CD4-positive, alpha-beta T cell treated with Interleukin-1 beta for 1 hour (primary cell): Measurements from ENCODE around the gene LDB2.
"Not testable (repeated sequence)": the region's sequence is repeated elsewhere in the genome, so short reads cannot be mapped to it uniquely, and the experiment has no call there.

Experiments used
- DNase-seq, 2 donors: peaks; one replicate each; pipeline ENCODE4 v3.0.0-alpha.2; 2020 to 2022

The LDB2 gene

DNA sequence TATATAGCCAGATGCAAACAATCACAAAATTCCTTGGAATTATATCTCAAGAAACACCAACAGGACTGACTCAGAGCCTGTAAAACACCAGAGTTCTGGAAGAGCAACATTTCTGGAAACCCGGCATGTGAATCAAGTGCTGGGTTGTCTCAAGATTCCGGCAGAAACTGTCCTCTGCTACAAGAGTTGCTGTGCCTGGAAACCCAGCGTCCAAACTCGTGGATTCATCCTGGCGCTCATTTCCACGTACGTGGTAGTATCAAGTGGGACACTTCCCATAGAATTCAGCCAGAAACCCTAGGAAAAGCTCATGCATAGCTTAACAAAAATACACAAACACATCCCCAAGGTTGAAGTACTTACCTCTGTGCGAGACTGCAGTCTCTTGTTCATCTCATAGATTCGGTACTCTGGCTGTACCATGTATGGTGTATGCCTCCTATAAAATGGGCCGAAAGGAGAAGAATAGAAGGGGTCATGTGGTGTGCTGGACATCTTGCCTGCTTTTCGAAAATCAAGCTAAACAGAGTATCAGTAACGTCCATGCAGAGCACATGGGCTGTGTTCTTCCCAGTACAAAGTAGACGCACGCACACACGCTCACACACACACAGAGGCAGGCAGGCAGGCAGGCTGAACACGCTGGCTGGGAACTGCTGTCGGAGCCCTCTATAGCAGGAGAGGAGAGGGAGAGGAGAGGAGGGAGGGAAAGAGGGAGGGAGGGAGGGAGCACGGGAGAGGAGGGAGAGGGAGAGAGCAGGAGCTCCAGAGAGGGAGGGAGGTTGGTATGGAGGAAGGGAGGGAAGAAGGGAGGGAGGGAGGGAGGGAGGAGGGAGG lies at the start of gene LDB2:
Gene LDB2, minus strand, starts transcription at position 655 of the 837 bp plus-strand sequence.
- DNase-seq, result no peak

DNA sequence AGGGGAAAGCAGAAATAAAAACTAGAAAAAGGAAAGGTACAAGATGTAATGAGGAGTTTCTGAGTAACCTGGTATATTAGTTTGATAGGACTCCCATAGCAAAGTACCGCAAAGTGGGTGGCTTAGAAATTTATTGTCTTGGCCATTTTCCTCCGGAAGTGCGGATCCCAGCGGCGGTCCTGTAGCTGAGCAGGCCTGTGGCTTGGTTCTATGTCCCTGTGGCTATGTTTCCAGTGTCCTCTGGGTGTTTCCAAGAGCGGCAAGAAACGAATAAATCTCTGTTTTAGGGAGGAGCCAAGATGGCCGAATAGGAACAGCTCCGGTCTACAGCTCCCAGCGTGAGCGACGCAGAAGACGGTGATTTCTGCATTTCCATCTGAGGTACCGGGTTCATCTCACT lies 44.0 kb upstream of the LDB2 start:
- no peak for DNase-seq

DNA sequence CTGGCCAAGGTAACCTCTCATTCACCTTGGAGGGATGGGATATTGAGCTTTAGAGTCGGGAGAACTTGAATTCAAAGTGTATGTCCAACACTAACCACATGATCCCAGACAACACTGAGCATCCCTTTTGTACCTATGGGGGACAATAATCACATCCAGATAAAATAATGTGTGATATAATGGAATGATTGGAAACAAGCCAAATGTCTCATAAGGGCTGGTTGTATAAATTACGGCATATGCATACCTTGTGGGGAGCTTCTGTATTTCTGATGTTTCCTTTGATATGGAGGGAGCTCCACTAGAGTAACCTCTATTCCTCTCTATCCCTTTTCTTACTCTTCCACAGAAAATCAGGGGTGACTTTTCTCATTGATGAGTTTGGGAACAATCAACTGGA lies 40.7 kb upstream of the LDB2 start:
- no peak for DNase-seq

DNA sequence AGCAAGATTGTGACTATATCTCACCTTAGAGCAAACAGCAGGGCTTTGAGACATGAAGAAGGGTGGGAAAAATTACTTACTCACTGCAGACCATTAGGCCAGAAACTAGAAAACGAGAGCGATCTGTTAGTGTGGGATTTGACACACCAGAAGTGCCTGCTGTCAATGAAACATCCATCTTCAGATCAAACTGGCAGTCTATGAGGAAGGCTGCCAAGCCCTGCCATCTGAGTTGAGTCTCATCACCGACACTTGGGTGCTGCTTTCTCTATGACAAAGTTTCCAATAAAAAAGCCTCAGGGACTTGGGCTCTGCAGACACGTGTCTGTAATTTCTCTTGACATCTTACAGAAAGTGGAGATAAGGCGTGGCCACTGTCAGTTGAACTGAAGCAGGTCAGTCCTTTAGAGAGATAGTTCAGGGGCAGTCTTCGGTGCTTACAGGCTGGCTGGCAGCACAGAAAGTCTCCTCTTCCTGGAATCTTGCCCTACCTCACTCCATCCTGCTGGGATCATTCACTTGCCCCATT lies 40.1 kb upstream of the LDB2 start:
- no peak for DNase-seq

DNA sequence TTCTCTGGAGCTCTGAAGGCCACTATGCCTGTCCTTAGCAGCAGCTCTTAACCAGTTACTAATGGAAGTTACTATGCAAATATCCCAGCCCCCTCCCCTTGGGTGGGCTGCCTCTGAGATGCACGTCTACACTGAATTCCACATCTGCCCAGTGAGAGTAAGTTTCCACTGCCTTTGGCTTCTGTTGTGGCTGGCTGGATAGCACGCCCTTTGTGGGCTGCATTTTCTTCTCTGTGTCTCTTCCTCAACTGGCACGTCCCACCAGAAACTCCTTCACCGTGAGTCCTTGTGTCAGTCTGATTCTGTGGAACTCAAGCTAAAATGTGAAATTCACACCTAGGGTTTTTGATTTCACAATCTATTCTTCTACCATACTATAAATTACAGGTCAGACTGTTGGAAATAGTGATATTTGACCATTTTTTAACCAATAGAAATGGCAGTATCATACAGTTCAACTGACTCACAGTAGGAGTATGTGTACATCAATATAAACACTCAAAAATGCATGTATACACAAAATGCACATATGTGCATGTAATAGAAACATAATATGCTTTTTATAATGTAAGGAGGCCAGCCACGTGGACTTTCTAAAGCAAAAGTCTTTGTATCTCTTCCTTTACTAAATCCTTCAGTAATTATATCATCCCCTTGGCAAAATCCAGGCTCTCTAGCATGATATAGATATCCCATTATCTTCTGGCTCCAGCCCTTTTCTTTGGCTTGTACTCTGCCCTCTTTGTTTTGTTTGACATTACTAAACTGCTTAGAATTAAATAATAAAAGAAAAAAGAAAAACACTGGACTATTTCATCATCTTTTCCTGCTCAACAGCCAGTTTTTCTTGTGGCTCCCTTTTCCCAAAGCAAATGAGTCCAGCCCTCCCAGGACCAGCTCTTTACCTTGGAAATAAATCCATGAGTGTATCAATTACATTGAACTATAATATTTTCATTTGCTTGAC lies 33.2 kb upstream of the LDB2 start:
- DNase-seq, result no peak

DNA sequence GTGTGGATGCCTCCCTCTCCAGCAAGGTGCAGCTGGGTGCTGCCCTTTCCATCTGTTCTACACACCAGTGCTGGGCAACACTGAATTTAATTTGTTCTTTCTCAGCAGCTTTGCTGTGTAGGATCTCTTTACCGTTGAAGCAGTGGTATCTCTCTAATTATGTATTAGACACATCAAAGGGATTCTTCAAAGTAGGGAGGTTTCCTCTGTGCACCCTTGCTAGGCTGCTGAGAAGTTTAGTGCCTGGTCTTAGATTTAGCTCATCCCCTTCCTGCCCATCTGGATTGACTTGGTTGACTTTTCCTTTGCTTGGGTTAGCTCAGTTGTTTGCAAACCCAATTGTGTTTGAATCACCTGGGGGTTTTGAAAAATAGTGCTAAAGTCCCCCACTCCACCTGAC lies 27.8 kb upstream of the LDB2 start:
- no peak for DNase-seq

DNA sequence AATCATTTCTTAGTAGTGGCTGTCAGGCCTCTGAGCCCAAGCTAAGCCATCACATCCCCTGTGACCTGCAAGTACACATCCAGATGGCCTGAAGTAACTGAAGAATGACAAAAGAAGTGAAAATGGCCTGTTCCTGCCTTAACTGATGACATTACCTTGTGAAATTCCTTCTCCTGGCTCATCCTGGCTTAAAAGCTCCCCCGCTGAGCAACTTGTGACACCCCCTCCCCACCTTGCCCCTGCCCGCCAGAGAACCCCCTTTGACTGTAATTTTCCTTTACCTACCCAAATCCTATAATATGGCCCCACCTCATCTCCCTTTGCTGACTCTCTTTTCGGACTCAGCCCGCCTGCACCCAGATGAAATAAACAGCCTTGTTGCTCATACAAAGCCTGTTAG lies 20.3 kb upstream of the LDB2 start:
- DNase-seq, result not testable (repeated sequence)

DNA sequence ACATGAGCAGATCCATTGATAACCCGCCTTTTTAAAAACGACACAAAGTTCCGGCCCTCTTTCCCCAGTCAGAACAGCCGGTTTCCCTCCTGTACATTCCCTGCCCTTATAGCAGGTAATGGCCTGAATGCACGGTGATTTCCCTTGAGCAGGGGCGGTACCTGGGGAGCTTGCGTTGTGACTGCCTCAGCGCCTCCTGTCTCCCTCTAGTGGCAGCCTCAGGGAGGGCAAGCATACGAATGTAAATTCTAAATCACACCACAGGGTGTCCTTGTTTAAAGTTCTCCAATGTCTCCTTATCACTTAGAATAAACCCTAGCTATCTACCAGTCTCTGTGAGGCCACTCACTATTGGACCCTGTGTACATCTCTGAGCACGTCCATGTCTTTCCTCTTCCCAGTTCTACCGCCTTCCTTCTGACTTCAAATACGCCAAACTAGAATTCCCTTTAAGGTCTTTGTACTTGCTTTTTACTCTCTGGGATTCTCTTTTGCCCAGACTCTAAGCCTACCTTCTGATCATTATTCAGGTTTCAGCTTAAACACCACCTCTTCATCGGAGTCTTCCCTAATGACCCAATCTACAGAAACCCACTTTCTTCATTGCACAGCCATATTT lies 18.4 kb upstream of the LDB2 start:
- DNase-seq, result peak; percentile 62 to 71

DNA sequence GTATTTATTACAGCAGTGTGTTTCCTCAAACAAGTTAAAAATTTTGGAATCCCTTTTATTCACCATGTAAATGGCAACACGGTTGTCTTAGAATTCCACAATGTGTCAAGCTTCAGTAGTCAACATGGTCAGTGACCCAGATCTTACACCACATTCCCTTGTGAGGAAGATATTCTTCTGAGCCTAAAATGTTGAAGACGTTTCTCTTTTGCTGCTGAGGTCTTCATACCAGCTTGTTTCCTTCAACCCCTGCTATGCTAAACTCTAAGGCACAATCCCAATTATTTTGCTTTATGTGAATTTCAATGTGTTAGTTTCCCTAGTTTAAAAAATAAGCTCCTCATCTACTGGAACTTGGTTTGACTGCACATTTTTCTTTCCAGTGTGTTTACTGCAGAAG lies 17.6 kb upstream of the LDB2 start:
- DNase-seq, result no peak

DNA sequence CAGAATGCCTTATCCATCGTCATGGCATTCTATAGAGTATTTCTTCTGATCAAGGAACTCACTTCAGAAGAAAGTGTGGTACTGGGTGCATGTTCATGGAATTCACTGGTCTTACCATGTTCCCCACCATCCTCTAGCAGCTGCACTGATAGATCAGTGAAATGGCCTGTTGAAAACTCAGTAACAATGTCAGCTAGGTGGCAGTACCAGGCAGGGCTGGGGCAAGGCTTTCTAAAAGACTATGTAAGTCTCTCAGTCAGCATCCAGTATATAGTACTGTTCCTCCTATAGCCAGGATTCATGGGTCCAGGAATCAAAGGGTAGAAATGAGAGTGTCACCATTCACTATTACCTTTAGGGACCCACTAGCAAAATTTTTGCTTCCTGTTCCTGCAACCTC lies 15.8 kb upstream of the LDB2 start:
- no peak for DNase-seq

DNA sequence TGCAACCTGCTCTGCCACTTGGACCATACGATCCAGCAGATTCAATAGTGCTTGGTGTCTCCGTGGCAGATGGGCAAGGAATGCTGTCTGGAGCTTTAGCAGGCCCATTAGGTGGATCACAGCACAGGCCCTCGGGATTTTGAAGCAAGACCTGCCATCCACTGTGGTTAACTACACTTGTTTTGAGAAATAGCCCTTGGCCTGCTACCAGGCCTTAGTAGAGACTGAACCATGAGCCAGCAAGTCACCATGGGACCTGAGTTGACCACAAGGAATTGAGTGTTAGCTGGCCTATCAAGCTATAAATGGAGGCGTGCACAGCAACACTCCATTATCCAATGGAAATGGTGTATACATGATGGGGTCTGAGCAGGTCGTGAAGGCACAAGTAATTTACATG lies 14.5 kb upstream of the LDB2 start:
- no peak for DNase-seq

DNA sequence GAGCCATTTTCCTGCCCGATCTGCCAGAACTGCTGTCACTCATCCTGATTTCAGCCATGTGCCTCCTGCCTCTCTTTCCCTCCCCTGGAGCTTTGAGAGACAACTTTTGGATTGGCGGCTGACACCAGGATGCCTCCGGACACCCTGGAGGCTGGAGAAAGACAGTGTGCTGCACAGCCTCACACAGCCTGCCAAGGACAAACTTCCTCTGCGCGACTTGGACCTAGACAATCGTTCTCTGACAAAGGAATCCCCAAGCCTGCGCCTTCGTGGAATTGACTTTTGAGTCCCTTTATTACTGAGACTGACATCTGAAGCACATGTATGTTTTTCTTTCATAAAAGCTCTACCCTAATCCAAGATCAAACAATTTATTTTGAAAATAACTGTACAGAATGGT lies 10.8 kb upstream of the LDB2 start:
- no peak for DNase-seq

DNA sequence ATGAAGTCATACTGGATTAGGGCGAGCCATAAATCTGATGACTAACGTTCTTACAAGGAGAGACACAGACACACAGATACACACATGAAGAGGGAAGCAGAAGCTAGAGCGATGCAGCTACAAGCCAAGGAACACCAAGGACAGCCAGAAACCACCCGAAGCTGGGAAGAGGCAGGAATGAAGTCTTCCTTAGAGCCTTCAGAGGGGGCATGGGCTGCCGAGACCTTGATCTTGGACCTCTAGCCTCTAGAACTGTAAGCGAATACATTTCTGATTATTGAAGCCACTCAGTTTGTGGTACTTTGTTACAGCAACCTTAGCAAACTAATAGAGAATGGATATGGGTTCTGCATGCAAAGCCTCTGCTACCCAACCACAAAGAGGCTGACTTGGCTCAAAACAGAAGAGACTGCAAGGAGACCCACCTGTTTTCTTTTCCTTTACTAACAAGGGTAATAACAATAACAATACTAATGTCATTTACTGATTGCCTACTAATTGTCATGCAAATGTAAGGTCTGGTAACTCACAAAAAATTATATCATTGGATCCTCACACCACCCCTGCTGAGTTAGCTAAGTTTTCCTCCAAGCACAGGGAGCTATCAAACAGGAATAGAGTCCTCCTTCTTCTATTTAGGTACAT lies 10.1 kb upstream of the LDB2 start:
- no peak for DNase-seq

DNA sequence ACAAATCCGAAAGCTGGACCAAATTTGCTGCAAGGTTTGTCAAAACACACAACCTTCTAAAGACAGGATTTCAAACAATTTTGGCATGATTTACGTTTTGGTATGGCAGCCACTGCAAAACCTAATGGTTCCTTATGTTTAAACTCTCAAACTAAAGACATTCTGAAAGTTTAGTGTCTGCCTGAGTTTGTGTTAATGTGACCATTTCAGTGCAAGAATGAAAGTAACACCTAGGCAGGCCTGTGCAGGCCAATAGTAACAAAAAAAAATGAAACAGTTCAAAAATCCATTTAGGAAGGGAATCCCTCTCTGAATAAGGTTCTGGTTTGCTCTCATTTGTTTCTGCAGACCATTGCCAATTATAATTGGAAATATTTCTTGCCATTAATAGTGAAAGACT lies 1.9 kb upstream of the LDB2 start:
- no peak for DNase-seq

DNA sequence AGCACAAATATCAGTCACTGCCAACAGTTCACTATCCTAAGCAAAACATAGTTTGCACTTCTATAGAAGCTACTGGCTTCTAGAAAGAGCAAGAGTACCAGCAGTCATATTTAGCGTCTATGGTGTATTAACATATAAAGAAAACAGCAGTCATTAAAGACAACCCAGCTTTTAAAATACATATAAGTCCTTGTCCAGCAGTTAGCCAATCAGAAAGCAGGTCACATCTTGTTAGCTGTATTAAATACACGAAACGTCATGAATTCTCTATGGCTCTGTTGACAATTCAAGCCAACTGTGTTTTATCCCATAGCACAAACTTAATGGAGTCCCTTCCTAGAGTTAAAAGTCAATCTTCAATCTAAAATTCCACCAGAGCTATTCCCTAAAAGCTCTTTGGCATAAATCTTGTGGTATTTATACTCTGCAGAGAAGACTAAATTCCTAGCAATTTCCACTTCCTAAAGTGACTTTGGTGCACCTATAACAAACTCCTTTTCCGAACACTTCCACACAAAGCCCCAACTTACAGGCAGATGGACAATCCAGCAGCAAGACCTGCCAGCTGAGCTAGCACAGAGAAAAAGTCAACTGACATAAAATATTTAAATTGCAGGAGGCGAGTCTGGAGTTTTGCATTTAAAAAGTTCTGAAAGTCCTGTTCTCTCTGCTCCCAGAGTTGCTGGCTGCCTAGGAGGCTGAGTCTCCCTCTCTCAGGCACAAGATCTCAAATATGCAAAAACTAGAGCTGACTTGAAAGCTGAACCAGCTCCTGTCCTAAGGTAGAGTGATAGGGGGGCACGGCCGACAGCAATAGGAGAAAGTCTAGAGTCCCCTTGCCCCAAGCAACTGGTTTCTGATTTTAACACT lies 1.3 kb downstream of the LDB2 start:
- no peak for DNase-seq

DNA sequence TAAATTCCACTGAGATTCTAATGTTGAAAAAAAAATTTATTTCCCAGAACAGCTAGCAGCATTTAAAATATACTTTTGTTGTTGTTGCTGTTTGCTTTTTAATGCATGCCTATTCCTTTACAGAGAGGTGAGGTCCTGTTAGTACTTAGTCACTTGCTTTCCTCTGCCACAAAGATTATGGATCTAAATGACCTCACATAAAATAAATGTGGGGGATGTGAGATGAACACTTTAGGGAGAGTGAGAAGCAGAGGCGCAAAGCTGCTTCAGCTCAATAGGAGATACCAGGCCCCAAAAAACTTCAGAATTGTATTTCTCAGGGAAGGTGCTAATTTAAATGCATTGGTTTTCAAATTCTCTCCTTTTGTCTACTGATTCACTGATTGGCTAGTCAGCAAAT lies 4.0 kb downstream of the LDB2 start:
- DNase-seq, result no peak

DNA sequence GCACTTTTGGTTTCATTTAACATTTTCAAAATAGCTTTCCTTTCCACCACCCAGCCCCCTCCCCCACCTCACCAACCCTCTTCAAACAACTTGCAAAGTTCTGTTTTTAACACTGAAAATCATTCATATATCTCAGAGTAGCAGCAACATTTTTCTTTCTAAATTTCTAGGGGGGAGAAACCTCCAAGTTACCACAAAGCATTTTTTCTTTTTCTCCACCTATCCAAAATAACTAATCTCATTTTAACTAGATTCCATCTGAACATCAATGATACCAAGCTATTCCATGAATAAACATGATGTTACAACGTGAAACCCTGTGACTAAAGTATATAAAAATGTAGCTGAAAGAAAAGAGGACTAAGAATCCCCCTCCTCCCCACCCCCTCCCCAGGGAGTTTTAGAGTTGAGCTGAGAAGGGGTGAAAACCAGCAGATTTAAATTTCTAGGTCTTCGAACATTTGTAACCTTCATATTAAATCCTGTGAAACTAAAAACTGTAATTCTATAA lies 5.2 kb downstream of the LDB2 start:
- DNase-seq, result no peak

DNA sequence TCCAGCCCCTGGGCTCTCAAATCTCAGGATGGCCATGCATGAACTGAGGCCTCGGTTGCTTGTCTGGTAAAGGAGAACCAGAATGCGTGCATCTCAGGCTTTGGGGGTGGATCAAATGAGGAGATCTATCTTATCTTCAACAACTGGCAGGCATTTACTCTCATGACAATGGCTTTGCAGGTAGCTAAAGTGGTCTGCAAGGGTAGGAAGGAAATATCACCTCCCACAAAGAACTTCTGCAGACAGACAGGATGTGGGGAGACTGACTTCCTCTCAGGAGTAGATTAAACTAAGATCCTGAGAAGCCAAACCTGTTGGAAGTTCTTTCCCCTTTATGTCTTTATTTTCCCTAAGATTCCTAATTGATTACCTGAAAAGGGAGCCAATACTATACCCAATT lies 7.8 kb downstream of the LDB2 start:
- DNase-seq, result peak in 1 of 2 donors; percentile 11

DNA sequence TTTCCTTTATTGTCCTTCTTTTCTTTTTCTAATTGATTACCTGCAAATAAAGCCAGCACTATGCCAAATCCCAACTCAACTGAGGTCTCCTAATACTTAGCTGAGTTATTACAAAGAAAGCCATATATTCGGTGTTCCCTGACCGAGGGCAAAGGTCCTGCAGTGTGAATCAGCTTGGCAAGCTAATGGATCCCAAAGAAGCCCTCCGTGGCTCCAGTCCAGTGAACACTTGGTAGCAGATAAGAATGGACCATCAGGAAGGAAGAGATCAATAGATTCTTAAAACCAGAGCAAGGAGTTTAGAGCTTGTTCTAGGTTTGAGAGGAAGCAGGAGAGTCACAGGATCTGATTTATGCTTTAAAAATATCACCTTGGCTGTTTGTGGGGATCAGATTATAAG lies 8.5 kb downstream of the LDB2 start:
- no peak for DNase-seq

DNA sequence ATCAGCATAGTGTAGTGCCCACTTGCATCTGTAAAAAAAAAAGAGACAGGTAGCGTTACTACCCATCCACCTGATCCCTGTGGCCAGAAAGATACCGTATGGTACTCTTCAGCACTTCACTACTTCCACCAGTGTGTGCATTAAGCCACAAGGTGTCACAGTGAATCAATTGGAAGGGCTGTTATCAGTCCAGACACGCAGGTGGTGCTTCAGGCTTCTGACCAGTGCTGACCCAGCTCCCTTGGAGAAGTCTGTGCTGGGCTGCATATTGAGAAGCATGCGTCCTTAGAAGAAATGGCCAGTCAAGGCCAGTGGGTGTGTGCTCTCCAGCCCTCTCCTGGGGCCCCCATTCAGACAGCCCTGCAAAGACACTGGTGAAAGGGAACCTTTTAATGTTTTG lies 10.6 kb downstream of the LDB2 start:
- DNase-seq, result no peak

DNA sequence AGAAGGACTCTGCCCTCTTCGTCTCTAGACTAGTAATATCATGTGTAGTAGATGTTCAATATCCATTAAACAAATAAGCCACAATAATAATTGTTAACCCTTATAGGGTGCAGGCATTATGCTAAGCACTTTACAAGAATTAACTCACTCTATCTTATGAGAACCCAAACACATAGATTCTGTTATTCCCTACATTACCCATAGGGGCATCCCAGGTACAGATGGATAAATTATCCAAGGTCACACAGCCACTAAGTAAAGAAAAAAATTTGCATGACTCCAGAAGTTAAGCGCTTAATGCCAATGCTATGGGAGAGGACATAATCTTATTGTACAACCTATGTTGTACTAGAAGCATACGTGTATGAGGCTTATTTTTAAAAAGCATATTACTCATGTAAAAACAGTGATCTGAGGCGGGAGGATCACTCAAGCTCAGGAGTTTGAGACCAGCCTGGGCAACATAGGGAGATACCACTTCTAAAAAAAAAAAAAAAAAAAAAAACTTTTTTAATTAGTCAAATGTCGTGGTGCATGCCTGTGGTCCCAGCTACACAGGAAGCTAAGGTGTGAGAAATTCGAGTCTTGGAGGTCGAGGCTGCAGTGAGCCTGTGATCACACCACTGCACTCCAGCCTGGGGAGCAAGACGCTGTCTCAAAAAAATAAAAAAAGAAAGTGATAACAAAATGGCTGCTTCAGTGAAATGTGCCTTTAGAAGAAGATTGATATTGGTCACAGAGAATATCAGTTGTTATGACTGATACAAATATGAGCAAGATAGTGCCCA lies 13.6 kb downstream of the LDB2 start:
- DNase-seq, result peak in 1 of 2 donors; percentile 11
